GM23338 (cell line): ENCODE data around the gene MAST2. TPM values are rescaled to one million over a fixed set of nuclear protein-coding genes. Genes with fewer than 3 reads are reported as not detected.
A peak's percentile ranks its signal among the peaks of the same experiment; 100 is the strongest.
"Not testable (repeated sequence)": the region's sequence is repeated elsewhere in the genome, so short reads cannot be mapped to it uniquely, and the experiment has no call there.

Experiments
- ATAC-seq: fragments of 200-7000 bp; cut with Tn5 transposase; 3 replicates; pipeline ENCODE4 v1.9.1; 2020
- DNase-seq: peaks from one replicate; pipeline ENCODE4 v3.0.0-alpha.2; 2015; ENCODE audit warnings: low spot score
- H2AFZ ChIP-seq: fragments of 200-600 bp; sonication (generic); 2 replicates; pipeline ENCODE4 v1.8.0; 2016; ENCODE audit warnings: antibody characterized with exemption, mild to moderate bottlenecking, moderate library complexity
- H3F3A ChIP-seq: fragments of 200-600 bp; sonication (generic); replicated peaks from 2 replicates; pipeline ENCODE4 v1.8.0; 2017; ENCODE audit warnings: antibody characterized with exemption, mixed run types, low read depth
- H3K27ac ChIP-seq: fragments of 200-600 bp; sonication (generic); 2 replicates; pipeline ENCODE4 v1.6.1; 2016; ENCODE audit warnings: low read depth
- H3K27me3 ChIP-seq: fragments of 200-600 bp; sonication (generic); 2 replicates; pipeline ENCODE4 v1.8.0; 2016; ENCODE audit warnings: mild to moderate bottlenecking, mixed run types, moderate library complexity; ENCODE audit not compliant: insufficient read depth
- H3K36me3 ChIP-seq: fragments of 200-600 bp; sonication (generic); 2 replicates; pipeline ENCODE4 v1.8.0; 2016; ENCODE audit warnings: mild to moderate bottlenecking; ENCODE audit not compliant: insufficient read depth
- H3K4me1 ChIP-seq: fragments of 200-600 bp; sonication (generic); 2 replicates; pipeline ENCODE4 v1.8.0; 2016; ENCODE audit warnings: mild to moderate bottlenecking, moderate library complexity; ENCODE audit not compliant: insufficient read depth
- H3K4me2 ChIP-seq: fragments of 200-600 bp; sonication (generic); 2 replicates; pipeline ENCODE4 v1.7.1; 2017; ENCODE audit warnings: mixed run types
- H3K4me3 ChIP-seq: fragments of 200-600 bp; sonication (generic); 2 replicates; pipeline ENCODE4 v1.6.1; 2016; ENCODE audit warnings: mixed run types
- H3K79me2 ChIP-seq: fragments of 200-600 bp; sonication (generic); replicated peaks from 2 replicates; pipeline ENCODE4 v1.8.0; 2017; ENCODE audit warnings: mild to moderate bottlenecking; ENCODE audit not compliant: insufficient read depth
- H3K9me2 ChIP-seq: fragments of 200-600 bp; sonication (generic); 2 replicates; pipeline ENCODE4 v1.8.0; 2017; ENCODE audit not compliant: insufficient read depth
- H4K20me1 ChIP-seq: fragments of 200-600 bp; sonication (generic); replicated peaks from 2 replicates; pipeline ENCODE4 v1.8.0; 2017; ENCODE audit warnings: mild to moderate bottlenecking; ENCODE audit not compliant: insufficient read depth
- H3K27ac Mint-ChIP-seq: 2 replicates; pipeline ENCODE4 v1.8.0; 2020; ENCODE audit warnings: inconsistent platforms, mild to moderate bottlenecking, moderate library complexity, mixed read lengths
- H3K27me3 Mint-ChIP-seq: 3 replicates; pipeline ENCODE4 v1.8.0; 2022; ENCODE audit warnings: low read depth, mild to moderate bottlenecking, moderate library complexity, mixed read lengths, inconsistent platforms; ENCODE audit not compliant: insufficient read depth, poor library complexity
- H3K36me3 Mint-ChIP-seq: 3 replicates; pipeline ENCODE4 v1.8.0; 2021; ENCODE audit warnings: low read depth, mild to moderate bottlenecking, inconsistent platforms, moderate library complexity, mixed read lengths
- H3K4me1 Mint-ChIP-seq: 3 replicates; pipeline ENCODE4 v1.8.0; 2020; ENCODE audit warnings: mild to moderate bottlenecking, inconsistent platforms, mixed read lengths
- H3K4me3 Mint-ChIP-seq: 3 replicates; pipeline ENCODE4 v1.8.0; 2021; ENCODE audit warnings: moderate library complexity, mild to moderate bottlenecking, inconsistent platforms, mixed read lengths
- H3K9me3 Mint-ChIP-seq: 3 replicates; pipeline ENCODE4 v1.8.0; 2020; ENCODE audit warnings: moderate library complexity, mild to moderate bottlenecking, inconsistent platforms, mixed read lengths
- CREB1 ChIP-seq: fragments of 250-450 bp; sonication (Bioruptor Pico); IDR thresholded peaks from 2 replicates; pipeline ENCODE4 v1.5.0; 2020; ENCODE audit warnings: low read depth, mild to moderate bottlenecking, moderate library complexity
- CTCF ChIP-seq, 2 experiments: fragments of 200-600 bp in 1 of 2; sonication (generic) in 1 of 2; conservative IDR thresholded peaks; 2 replicates each; pipeline versions ENCODE4 v1.5.1 to v1.6.1; 2016 to 2017; ENCODE audit warnings: antibody characterized with exemption in 2 of 2, low read depth in 2 of 2, mild to moderate bottlenecking in 2 of 2, moderate library complexity in 1 of 2
- EZH2 ChIP-seq: fragments of 200-600 bp; sonication (generic); IDR thresholded peaks from one replicate; pipeline ENCODE4 v1.8.0; 2017; ENCODE audit warnings: antibody characterized with exemption, mild to moderate bottlenecking, low read depth; ENCODE audit not compliant: unreplicated experiment
- EZH2phosphoT487 ChIP-seq: fragments of 200-600 bp; sonication (generic); IDR thresholded peaks from one replicate; pipeline ENCODE4 v1.8.1; 2018; ENCODE audit warnings: antibody characterized with exemption; ENCODE audit not compliant: unreplicated experiment
- JUNB ChIP-seq: IDR thresholded peaks from one replicate; pipeline ENCODE4 v1.6.1; 2016; ENCODE audit warnings: antibody characterized with exemption; ENCODE audit not compliant: unreplicated experiment
- NANOG ChIP-seq: IDR thresholded peaks from 2 replicates; pipeline ENCODE4 v1.6.1; 2016; ENCODE audit warnings: antibody characterized with exemption, borderline replicate concordance
- POLR2AphosphoS5 ChIP-seq: IDR thresholded peaks from 2 replicates; pipeline ENCODE4 v1.6.1; 2016; ENCODE audit warnings: antibody characterized with exemption, low read depth
- STAT1 ChIP-seq: IDR thresholded peaks from one replicate; pipeline ENCODE4 v1.6.1; 2016; ENCODE audit warnings: antibody characterized with exemption; ENCODE audit not compliant: unreplicated experiment
- ZNF114 ChIP-seq: fragments of 250-450 bp; sonication (Bioruptor Pico); IDR thresholded peaks from 2 replicates; pipeline ENCODE4 v1.5.0; 2020; ENCODE audit warnings: mild to moderate bottlenecking, moderate library complexity
- ZNF331 ChIP-seq: fragments of 250-450 bp; sonication (Bioruptor Pico); IDR thresholded peaks from 2 replicates; pipeline ENCODE4 v1.5.0; 2020; ENCODE audit warnings: low read depth, mild to moderate bottlenecking, moderate library complexity
- ZNF462 ChIP-seq: fragments of 250-450 bp; sonication (Bioruptor Pico); IDR thresholded peaks from 2 replicates; pipeline ENCODE4 v1.5.0; 2020; ENCODE audit warnings: mild to moderate bottlenecking, moderate library complexity
- polyA plus RNA-seq: library from polyadenylated mRNA; unstranded; fragments of >200 nt; fragmentation: Nextera tagmentation; extraction: Ambion mirVana; gene quantifications from 2 replicates; pipeline ENCODE4 v1.2.1, GENCODE V29; 2016
- total RNA-seq: library from RNA; depleted of rRNA; stranded (reverse); fragments of >200 nt; shearing (Covaris generic); gene quantifications from 2 replicates; pipeline ENCODE4 v1.2.3, GENCODE V29; 2014

Gene MAST2
- total and polyA plus RNA-seq, 2 experiments from 2014 or later = 11.5 to 57.7 TPM

- Histone ChIP-seq H3K9me2 (no peaks in the 10 kb centered on the region), H3K4me1 (peaks cover 23% of the 10 kb centered on the region), H3K79me2 (peaks cover 37% of the 10 kb centered on the region), H3F3A (peaks cover 11% of the 10 kb centered on the region), H3K36me3 (no peaks in the 10 kb centered on the region; the same call in 1 of the 2 replicates), H3K27me3 (no peaks in the 10 kb centered on the region), H3K27ac (peak overlapping the region; percentile 56; the same call in 1 of the 2 replicates), H2AFZ (peak overlapping the region; percentile 98), H4K20me1 (no peaks in the 10 kb centered on the region; the same call in 1 of the 2 replicates), H3K4me3 (peak overlapping the region; percentile 94), H3K4me2 (peak overlapping the region; percentile 91)
- Mint-ChIP-seq H3K4me3 (peak overlapping the region; percentile 80), H3K4me1 (peaks cover 20% of the 10 kb centered on the region), H3K9me3 (no peaks in the 10 kb centered on the region), H3K27me3 (peaks cover 17% of the 10 kb centered on the region), H3K27ac (peak overlapping the region; percentile 79), H3K36me3 (peaks cover 13% of the 10 kb centered on the region)
- TF ChIP-seq EZH2phosphoT487 (no peak), JUNB (no peak), STAT1 (no peak), ZNF462 (CRISPR knock-in tag) (no peak), ZNF114 (CRISPR knock-in tag) (no peak), CREB1 (CRISPR knock-in tag) (no peak), POLR2AphosphoS5 (no peak), NANOG (no peak), ZNF331 (CRISPR knock-in tag) (no peak), EZH2 (no peak), CTCF (conservative IDR thresholded peaks at IDR 0.05; ENCODE audit: low read depth in 2 of 2) (no peak)
- ATAC-seq (peak; percentile 66), DNase-seq (peak; percentile 58)
Observed at GRCh38 chr1:45802343-45803298, 791 bp upstream of the MAST2 start.

GRCh38 chr1:45803781-45804668 is 613 bp downstream of the MAST2 start:
- Mint-ChIP-seq H3K27me3 (peaks cover 17% of the 10 kb centered on the region), H3K27ac (peak overlapping the region; percentile 76), H3K4me1 (peaks cover 20% of the 10 kb centered on the region), H3K36me3 (peaks cover 24% of the 10 kb centered on the region), H3K4me3 (peak overlapping the region; percentile 97)
- H3K9me3 Mint-ChIP-seq, H3K36me3 ChIP-seq, H3K27me3 ChIP-seq, H3K9me2 ChIP-seq, H4K20me1 ChIP-seq: not testable (repeated sequence)
- H3K27ac ChIP-seq = peak overlapping the region; percentile 79; the same call in 1 of the 2 replicates
- H3K4me2 ChIP-seq = peak overlapping the region; percentile 98
- peak overlapping the region; percentile 94 for H3K4me3 ChIP-seq
- DNase-seq (peak; percentile 88), ATAC-seq (peak; percentile 78)
- H2AFZ ChIP-seq = peak overlapping the region; percentile 99
- peaks cover 23% of the 10 kb centered on the region for H3K4me1 ChIP-seq
- peaks cover 51% of the 10 kb centered on the region for H3K79me2 ChIP-seq
- peaks cover 11% of the 10 kb centered on the region for H3F3A ChIP-seq
